NCI-H526 treated with DMSO at 0.1 percent for 48 hours (cell line): ENCODE data around the gene CARD9.

Source experiments
- DNase-seq: peaks from one replicate; lab custom pipeline; 2025; lab: John Stamatoyannopoulos, UW

The CARD9 gene

GRCh38 chr9:136335296-136336155, 37.9 kb downstream of the CARD9 start:
- DNase-seq = no peak

- DNase-seq = no peak
These were observed 38.9 kb downstream of the CARD9 start for GRCh38 chr9:136334541-136334940.

GRCh38 chr9:136333486-136333885, 40.0 kb downstream of the CARD9 start:
- DNase-seq = no peak

GRCh38 chr9:136333045-136333444, 40.4 kb downstream of the CARD9 start:
- no peak for DNase-seq

- DNase-seq = no peak
These were observed 40.9 kb downstream of the CARD9 start for GRCh38 chr9:136332482-136332983.

- no peak for DNase-seq
These were observed 41.6 kb downstream of the CARD9 start for GRCh38 chr9:136331556-136332481.

GRCh38 chr9:136331030-136331429, 42.4 kb downstream of the CARD9 start:
- DNase-seq = no peak

- no peak for DNase-seq
These were observed 43.0 kb downstream of the CARD9 start for GRCh38 chr9:136330406-136330990.

GRCh38 chr9:136329636-136330405, 43.6 kb downstream of the CARD9 start:
- no peak for DNase-seq

GRCh38 chr9:136329211-136329627, 44.2 kb downstream of the CARD9 start:
- no peak for DNase-seq

GRCh38 chr9:136328622-136329041, 44.8 kb downstream of the CARD9 start:
- DNase-seq = no peak

GRCh38 chr9:136328011-136328621, 45.4 kb downstream of the CARD9 start:
- DNase-seq = no peak

- no peak for DNase-seq
These were observed 46.0 kb downstream of the CARD9 start, which contains the start of gene GPSM1 for GRCh38 chr9:136327304-136327974. GPSM1 (plus strand) TSS chr9:136327539; CDS start chr9:136327696, 157 bp downstream.

- DNase-seq = no peak
These were observed 46.6 kb downstream of the CARD9 start for GRCh38 chr9:136326761-136327303.

- DNase-seq = no peak
These were observed 47.3 kb downstream of the CARD9 start for GRCh38 chr9:136326061-136326760.

GRCh38 chr9:136325358-136325757, 48.1 kb downstream of the CARD9 start:
- no peak for DNase-seq

GRCh38 chr9:136324501-136325300, 48.8 kb downstream of the CARD9 start:
- DNase-seq = no peak

- DNase-seq = no peak
These were observed 50.1 kb downstream of the CARD9 start for GRCh38 chr9:136323371-136323789.
